GM18951 (cell line): ENCODE results near the gene TBX21.

Experiments
- POLR2A ChIP-seq: IDR thresholded peaks from 4 replicates; pipeline ENCODE4 v1.6.1; 2011; ENCODE audit warnings: mild to moderate bottlenecking; ENCODE audit not compliant: insufficient read length, insufficient read depth; ENCODE audit errors: extremely low read depth
- in situ Hi-C: fragments of 300-500 bp; cut with MboI; formaldehyde crosslinking; loops from one replicate; pipeline ENCODE4 v1.12.0; 2022; ENCODE audit warnings: low sequenced_read_pairs, mixed read lengths, inconsistent platforms; ENCODE audit not compliant: unreplicated experiment

The TBX21 gene

GRCh38 chr17:47733047-47733673 lies at the start of gene TBX21:
TBX21 (plus strand) TSS chr17:47733236; CDS start chr17:47733455, 219 bp downstream.
- TF ChIP-seq POLR2A = peak; percentile 97
- in situ Hi-C loops = no loop called here

- in situ Hi-C loops = no loop called here
- no peak for TF ChIP-seq POLR2A
These were observed 49.0 kb upstream of the TBX21 start for GRCh38 chr17:47684025-47684424.

GRCh38 chr17:47684535-47685193 lies 48.4 kb upstream of the TBX21 start:
- in situ Hi-C loops = no loop called here
- no peak for TF ChIP-seq POLR2A

GRCh38 chr17:47685556-47686275 lies 47.3 kb upstream of the TBX21 start:
- in situ Hi-C loops = no loop called here
- no peak for TF ChIP-seq POLR2A

- TF ChIP-seq POLR2A = no peak
These were observed 46.8 kb upstream of the TBX21 start for GRCh38 chr17:47686276-47686635.

GRCh38 chr17:47686664-47687327 lies 46.2 kb upstream of the TBX21 start:
- in situ Hi-C loops = no loop called here
- TF ChIP-seq POLR2A = no peak

More at GRCh38 chr17:47686276-47686635, 46.8 kb upstream of the TBX21 start:
- in situ Hi-C loops = no loop called here

- no peak for TF ChIP-seq POLR2A
- in situ Hi-C loops = no loop called here
These were observed 45.7 kb upstream of the TBX21 start for GRCh38 chr17:47687328-47687690.

- in situ Hi-C loops = no loop called here
- no peak for TF ChIP-seq POLR2A
These were observed 45.3 kb upstream of the TBX21 start for GRCh38 chr17:47687748-47688147.

- in situ Hi-C loops = no loop called here
These were observed 42.9 kb upstream of the TBX21 start for GRCh38 chr17:47690121-47690520.

GRCh38 chr17:47692137-47692894 lies 40.7 kb upstream of the TBX21 start:
- no peak for TF ChIP-seq POLR2A
- in situ Hi-C loops = no loop called here

More at GRCh38 chr17:47690121-47690520, 42.9 kb upstream of the TBX21 start:
- TF ChIP-seq POLR2A = no peak

- no peak for TF ChIP-seq POLR2A
- in situ Hi-C loops = no loop called here
These were observed 39.9 kb upstream of the TBX21 start for GRCh38 chr17:47692895-47693730.
